Loucy (cell line): ENCODE results near the gene FHIT.
"Not testable (repeated sequence)": the region's sequence is repeated elsewhere in the genome, so short reads cannot be mapped to it uniquely, and the experiment has no call there.

Experiments used
- H2AFZ ChIP-seq: fragments of 200-600 bp; sonication (generic); 2 replicates; pipeline ENCODE4 v1.6.0; 2016; ENCODE audit warnings: antibody characterized with exemption, mild to moderate bottlenecking, low read length, moderate library complexity
- H3F3A ChIP-seq: fragments of 200-600 bp; 2 replicates; pipeline ENCODE4 v1.6.0; 2016; ENCODE audit warnings: antibody characterized with exemption, low read depth, mild to moderate bottlenecking
- H3K27me3 ChIP-seq: fragments of 200-600 bp; sonication (generic); 2 replicates; pipeline ENCODE4 v1.6.1; 2014; ENCODE audit warnings: low read length, mild to moderate bottlenecking; ENCODE audit not compliant: insufficient read depth, poor library complexity, severe bottlenecking
- H3K36me3 ChIP-seq: fragments of 200-600 bp; sonication (generic); 2 replicates; pipeline ENCODE4 v1.6.1; 2016; ENCODE audit warnings: low read length; ENCODE audit not compliant: insufficient read depth
- H3K4me1 ChIP-seq: fragments of 200-600 bp; sonication (generic); 2 replicates; pipeline ENCODE4 v1.5.1; 2014; ENCODE audit warnings: low read length, mild to moderate bottlenecking; ENCODE audit not compliant: insufficient read depth, poor library complexity, severe bottlenecking
- H3K4me2 ChIP-seq: fragments of 200-600 bp; sonication (generic); 2 replicates; pipeline ENCODE4 v1.6.0; 2014; ENCODE audit warnings: antibody characterized with exemption, low read length, low read depth, mild to moderate bottlenecking; ENCODE audit not compliant: poor library complexity, severe bottlenecking
- H3K4me3 ChIP-seq: fragments of 200-600 bp; sonication (generic); 2 replicates; pipeline ENCODE4 v1.5.1; 2014; ENCODE audit warnings: low read length, mild to moderate bottlenecking, mixed read lengths; ENCODE audit not compliant: poor library complexity, severe bottlenecking
- H3K79me2 ChIP-seq: fragments of 200-600 bp; sonication (generic); 2 replicates; pipeline ENCODE4 v1.6.1; 2014; ENCODE audit warnings: low read length; ENCODE audit not compliant: insufficient read depth
- H3K9ac ChIP-seq: fragments of 200-600 bp; sonication (generic); 2 replicates; pipeline ENCODE4 v1.6.0; 2014; ENCODE audit warnings: mild to moderate bottlenecking, low read depth, low read length, moderate library complexity; ENCODE audit not compliant: poor library complexity, severe bottlenecking
- H3K9me2 ChIP-seq: fragments of 200-600 bp; sonication (generic); replicated peaks from 2 replicates; pipeline ENCODE4 v1.6.1; 2016; ENCODE audit warnings: low read depth, low read length, mixed read lengths
- H3K9me3 ChIP-seq: fragments of 200-600 bp; sonication (generic); 2 replicates; pipeline ENCODE4 v1.6.1; 2014; ENCODE audit warnings: mild to moderate bottlenecking, antibody characterized with exemption, low read length, low read depth; ENCODE audit not compliant: insufficient read depth
- H4K20me1 ChIP-seq: fragments of 200-600 bp; sonication (generic); 2 replicates; pipeline ENCODE4 v1.6.0; 2014; ENCODE audit warnings: antibody characterized with exemption, low read length, mild to moderate bottlenecking; ENCODE audit not compliant: insufficient read depth, poor library complexity, severe bottlenecking
- EZH2phosphoT487 ChIP-seq: fragments of 200-600 bp; IDR thresholded peaks from 2 replicates; pipeline ENCODE4 v1.6.1; 2018; ENCODE audit warnings: antibody characterized with exemption, mild to moderate bottlenecking, moderate library complexity, borderline replicate concordance
- TF ChIP-seq, protein P1 (sequence below): fragments of 200-600 bp; sonication (generic); conservative IDR thresholded peaks from 2 replicates; pipeline ENCODE4 v1.5.1; 2014; ENCODE audit warnings: mild to moderate bottlenecking, antibody characterized with exemption, low read length

Gene FHIT

DNA sequence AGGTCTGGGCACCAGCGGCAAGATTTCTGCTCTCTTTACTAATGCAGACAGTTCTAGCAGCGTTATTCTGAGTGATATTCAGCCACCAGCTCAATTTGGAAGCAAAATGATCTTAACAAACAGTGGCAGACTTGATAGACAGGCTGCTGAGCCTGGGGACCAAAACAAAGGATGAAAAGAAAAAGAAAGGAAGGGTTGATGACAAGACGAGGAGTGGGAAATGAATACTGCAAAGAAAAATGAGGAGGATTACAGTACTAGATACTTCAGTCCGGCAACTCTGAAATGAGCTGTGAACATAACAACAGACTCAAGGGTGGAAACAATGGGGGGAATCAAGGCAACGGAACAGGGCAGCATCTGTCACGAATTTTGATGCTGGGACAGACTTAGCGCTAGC is 28.8 kb downstream of the FHIT start:
- H3K79me2 ChIP-seq = no peaks in the 10 kb centered on the region
- no peak overlapping the region for H3K4me3 ChIP-seq
- H3K9ac ChIP-seq = no peak overlapping the region
- no peaks in the 10 kb centered on the region for H4K20me1 ChIP-seq
- H2AFZ ChIP-seq = no peak overlapping the region
- no peaks in the 10 kb centered on the region for H3F3A ChIP-seq
- no peaks in the 10 kb centered on the region for H3K27me3 ChIP-seq
- H3K9me3 ChIP-seq = no peaks in the 10 kb centered on the region
- H3K4me1 ChIP-seq = no peaks in the 10 kb centered on the region
- H3K36me3 ChIP-seq = no peaks in the 10 kb centered on the region
- TF ChIP-seq, protein P1, sequence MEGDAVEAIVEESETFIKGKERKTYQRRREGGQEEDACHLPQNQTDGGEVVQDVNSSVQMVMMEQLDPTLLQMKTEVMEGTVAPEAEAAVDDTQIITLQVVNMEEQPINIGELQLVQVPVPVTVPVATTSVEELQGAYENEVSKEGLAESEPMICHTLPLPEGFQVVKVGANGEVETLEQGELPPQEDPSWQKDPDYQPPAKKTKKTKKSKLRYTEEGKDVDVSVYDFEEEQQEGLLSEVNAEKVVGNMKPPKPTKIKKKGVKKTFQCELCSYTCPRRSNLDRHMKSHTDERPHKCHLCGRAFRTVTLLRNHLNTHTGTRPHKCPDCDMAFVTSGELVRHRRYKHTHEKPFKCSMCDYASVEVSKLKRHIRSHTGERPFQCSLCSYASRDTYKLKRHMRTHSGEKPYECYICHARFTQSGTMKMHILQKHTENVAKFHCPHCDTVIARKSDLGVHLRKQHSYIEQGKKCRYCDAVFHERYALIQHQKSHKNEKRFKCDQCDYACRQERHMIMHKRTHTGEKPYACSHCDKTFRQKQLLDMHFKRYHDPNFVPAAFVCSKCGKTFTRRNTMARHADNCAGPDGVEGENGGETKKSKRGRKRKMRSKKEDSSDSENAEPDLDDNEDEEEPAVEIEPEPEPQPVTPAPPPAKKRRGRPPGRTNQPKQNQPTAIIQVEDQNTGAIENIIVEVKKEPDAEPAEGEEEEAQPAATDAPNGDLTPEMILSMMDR = no peak
- no peak for TF ChIP-seq EZH2phosphoT487
- no peak overlapping the region for H3K4me2 ChIP-seq
- H3K9me2 ChIP-seq = no peaks in the 10 kb centered on the region

DNA sequence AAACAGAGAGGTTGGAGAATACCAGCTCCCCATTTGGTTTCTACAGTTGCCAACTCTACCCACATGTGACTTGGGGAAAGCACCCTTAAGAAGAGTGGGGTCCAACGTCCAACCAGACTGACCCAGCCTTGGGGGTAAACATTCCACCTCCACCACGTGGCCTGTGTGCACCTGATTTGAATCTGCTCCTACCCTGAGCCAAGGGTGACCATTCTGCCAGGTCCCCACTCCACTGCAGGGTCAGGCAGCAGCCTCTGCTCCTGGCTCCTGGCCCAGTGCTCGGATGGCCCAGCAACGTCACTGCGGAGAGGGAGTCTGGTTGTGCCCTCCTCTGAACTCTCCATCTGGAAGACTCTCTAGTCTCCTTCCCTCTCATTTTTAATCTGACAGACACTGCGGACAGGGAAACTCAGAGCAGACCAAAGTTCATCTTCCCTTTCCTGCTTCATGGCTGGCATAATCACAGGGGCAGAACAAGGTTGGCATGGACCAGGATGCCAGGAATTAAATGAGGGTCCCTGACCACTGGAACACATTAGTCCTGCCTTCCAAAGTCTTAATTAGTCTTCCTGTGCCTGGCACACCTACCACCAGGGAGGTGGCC is 29.4 kb downstream of the FHIT start:
- no peaks in the 10 kb centered on the region for H3F3A ChIP-seq
- H3K4me1 ChIP-seq = no peaks in the 10 kb centered on the region
- H3K4me2 ChIP-seq = no peak overlapping the region
- H4K20me1 ChIP-seq = no peaks in the 10 kb centered on the region
- no peaks in the 10 kb centered on the region for H3K79me2 ChIP-seq
- no peak overlapping the region for H2AFZ ChIP-seq
- no peaks in the 10 kb centered on the region for H3K9me2 ChIP-seq
- TF ChIP-seq EZH2phosphoT487 = no peak
- TF ChIP-seq, protein P1 = no peak
- H3K27me3 ChIP-seq = no peaks in the 10 kb centered on the region
- H3K4me3 ChIP-seq = no peak overlapping the region
- no peaks in the 10 kb centered on the region for H3K36me3 ChIP-seq
- no peaks in the 10 kb centered on the region for H3K9me3 ChIP-seq
- H3K9ac ChIP-seq = no peak overlapping the region

DNA sequence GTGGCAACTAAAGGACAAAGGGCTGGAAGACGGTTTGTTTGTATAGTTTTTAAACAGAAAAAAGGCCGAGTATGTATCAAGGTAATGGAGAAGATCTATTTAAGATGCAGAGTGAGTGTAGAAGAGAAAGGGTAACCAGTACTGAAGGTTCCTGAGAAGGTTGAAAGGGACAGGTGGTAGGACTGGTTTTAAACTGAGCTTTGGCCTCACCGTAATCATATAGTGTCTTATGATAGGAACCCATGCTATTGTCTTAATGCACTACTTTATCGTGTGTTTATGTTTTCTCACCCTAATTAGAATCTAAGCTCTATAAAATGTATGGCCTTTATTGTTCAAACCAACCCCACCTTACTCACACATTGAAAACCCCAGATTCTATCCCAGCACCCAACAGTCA is 32.7 kb downstream of the FHIT start:
- Histone ChIP-seq H3K79me2 (no peaks in the 10 kb centered on the region), H4K20me1 (no peaks in the 10 kb centered on the region)
- TF ChIP-seq, protein P1 = no peak
- no peak for TF ChIP-seq EZH2phosphoT487

DNA sequence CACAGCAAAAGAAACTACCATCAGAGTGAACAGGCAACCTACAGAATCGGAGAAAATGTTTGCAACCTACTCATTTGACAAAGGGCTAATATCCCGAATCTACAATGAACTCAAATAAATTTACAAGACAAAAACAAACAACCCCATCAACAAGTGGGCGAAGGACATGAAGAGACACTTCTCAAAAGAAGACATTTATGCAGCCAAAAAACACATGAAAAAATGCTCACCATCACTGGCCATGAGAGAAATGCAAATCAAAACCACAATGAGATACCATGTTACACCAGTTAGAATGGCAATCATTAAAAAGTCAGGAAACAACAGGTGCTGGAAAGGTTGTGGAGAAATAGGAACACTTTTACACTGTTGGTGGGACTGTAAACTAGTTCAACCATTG is 35.1 kb downstream of the FHIT start:
- H4K20me1 ChIP-seq, H3K36me3 ChIP-seq, H3K27me3 ChIP-seq, H3F3A ChIP-seq, H3K9me3 ChIP-seq, H3K79me2 ChIP-seq, H3K9me2 ChIP-seq, H2AFZ ChIP-seq, H3K4me2 ChIP-seq, H3K4me3 ChIP-seq, H3K4me1 ChIP-seq, H3K9ac ChIP-seq: not testable (repeated sequence)

More for the DNA sequence above, 32.7 kb downstream of the FHIT start:
- Histone ChIP-seq H3K27me3 (no peaks in the 10 kb centered on the region), H3K36me3 (no peaks in the 10 kb centered on the region), H3K9me3 (no peaks in the 10 kb centered on the region), H3K4me1 (no peaks in the 10 kb centered on the region), H3K4me3 (no peak overlapping the region), H3K9ac (no peak overlapping the region), H3K9me2 (no peaks in the 10 kb centered on the region), H3K4me2 (no peak overlapping the region), H2AFZ (no peak overlapping the region), H3F3A (no peaks in the 10 kb centered on the region)
